PC-9 (cell line): ENCODE results near the gene VWA5B2. TPM values are rescaled to one million over a fixed set of nuclear protein-coding genes. Genes with fewer than 3 reads are reported as not detected.

Experiments used
- BruUV-seq: library from RNA; stranded (reverse); fragments of 400-500 nt; replicated peaks from 2 replicates; lab custom pipeline; 2021; lab: Mats Ljungman, UMichigan
- CTCF ChIA-PET: fragments of 300-600 bp; sonication (Branson Sonifier 250); formaldehyde crosslinking; loops from one replicate; lab custom pipeline; 2022; ENCODE audit warnings: antibody characterized with exemption; lab: Charles Lee
- POLR2A ChIA-PET: fragments of 300-600 bp; sonication (Branson Sonifier 250); formaldehyde crosslinking; loops from one replicate; lab custom pipeline; 2022; ENCODE audit warnings: antibody characterized with exemption; ENCODE audit not compliant: unreplicated experiment; lab: Charles Lee
- DNase-seq, 2 experiments: peaks; one replicate each; pipeline versions ENCODE4 v3.0.0 to v3.0.0-alpha.2; 2015 to 2022; ENCODE audit warnings: mixed read lengths in 1 of 2
- H2AFZ ChIP-seq: fragments of 200-600 bp; sonication (generic); 2 replicates; pipeline ENCODE4 v1.8.1; 2017; ENCODE audit warnings: antibody characterized with exemption
- H3F3A ChIP-seq: fragments of 200-600 bp; sonication (generic); 2 replicates; pipeline ENCODE4 v1.8.1; 2017; ENCODE audit warnings: antibody characterized with exemption, mild to moderate bottlenecking, low read depth; ENCODE audit not compliant: insufficient read depth
- H3K27ac ChIP-seq: fragments of 200-600 bp; sonication (generic); 2 replicates; pipeline ENCODE4 v1.6.1; 2016; ENCODE audit warnings: mixed run types
- H3K27me3 ChIP-seq: fragments of 200-600 bp; sonication (generic); 2 replicates; pipeline ENCODE4 v1.6.1; 2016; ENCODE audit warnings: low read depth, mixed run types; ENCODE audit not compliant: insufficient read depth
- H3K36me3 ChIP-seq: fragments of 200-600 bp; sonication (generic); 2 replicates; pipeline ENCODE4 v1.6.1; 2016; ENCODE audit warnings: low read depth, mixed run types
- H3K4me1 ChIP-seq: fragments of 200-600 bp; sonication (generic); replicated peaks from 2 replicates; pipeline ENCODE4 v1.6.1; 2016; ENCODE audit warnings: mixed run types; ENCODE audit not compliant: insufficient read depth
- H3K4me2 ChIP-seq: fragments of 200-600 bp; sonication (generic); 2 replicates; pipeline ENCODE4 v1.6.1; 2017; ENCODE audit warnings: mixed run types
- H3K4me3 ChIP-seq: fragments of 200-600 bp; sonication (generic); 2 replicates; pipeline ENCODE4 v1.6.1; 2016; ENCODE audit warnings: mixed run types
- H3K79me2 ChIP-seq: fragments of 200-600 bp; sonication (generic); 2 replicates; pipeline ENCODE4 v1.6.1; 2017; ENCODE audit warnings: low read depth, mixed run types
- H3K9me2 ChIP-seq: fragments of 200-600 bp; sonication (generic); 2 replicates; pipeline ENCODE4 v1.8.1; 2017; ENCODE audit warnings: mild to moderate bottlenecking; ENCODE audit not compliant: insufficient read depth
- H3K9me3 ChIP-seq: fragments of 200-600 bp; sonication (generic); 2 replicates; pipeline ENCODE4 v1.8.1; 2016; ENCODE audit warnings: low read depth; ENCODE audit not compliant: insufficient read depth
- H4K20me1 ChIP-seq: fragments of 200-600 bp; sonication (generic); 2 replicates; pipeline ENCODE4 v1.8.1; 2017; ENCODE audit not compliant: insufficient read depth
- EZH2 ChIP-seq: fragments of 200-600 bp; sonication (generic); IDR thresholded peaks from 2 replicates; pipeline ENCODE4 v1.8.0; 2017; ENCODE audit warnings: antibody characterized with exemption, low read depth
- intact Hi-C: fragments of 100-400 bp; cut with micrococcal nuclease; formaldehyde crosslinking; loops from one replicate; pipeline ENCODE4 v1.10.0; 2022; ENCODE audit not compliant: unreplicated experiment
- total RNA-seq: library from RNA; stranded (reverse); gene quantifications from 2 replicates; pipeline ENCODE4 v1.2.3, GENCODE V29; 2021
- TF ChIP-seq, protein P1 (sequence below): fragments of 200-600 bp; sonication (generic); conservative IDR thresholded peaks from 2 replicates; pipeline ENCODE4 v1.6.1; 2017; ENCODE audit warnings: mixed run types, antibody characterized with exemption, mild to moderate bottlenecking, moderate library complexity

VWA5B2 gene
- total RNA-seq, 1 experiment from 2014 or later: 0.76 TPM

GRCh38 chr3:184196536-184196935, 32.8 kb upstream of the VWA5B2 start:
- TF ChIP-seq, protein P1, sequence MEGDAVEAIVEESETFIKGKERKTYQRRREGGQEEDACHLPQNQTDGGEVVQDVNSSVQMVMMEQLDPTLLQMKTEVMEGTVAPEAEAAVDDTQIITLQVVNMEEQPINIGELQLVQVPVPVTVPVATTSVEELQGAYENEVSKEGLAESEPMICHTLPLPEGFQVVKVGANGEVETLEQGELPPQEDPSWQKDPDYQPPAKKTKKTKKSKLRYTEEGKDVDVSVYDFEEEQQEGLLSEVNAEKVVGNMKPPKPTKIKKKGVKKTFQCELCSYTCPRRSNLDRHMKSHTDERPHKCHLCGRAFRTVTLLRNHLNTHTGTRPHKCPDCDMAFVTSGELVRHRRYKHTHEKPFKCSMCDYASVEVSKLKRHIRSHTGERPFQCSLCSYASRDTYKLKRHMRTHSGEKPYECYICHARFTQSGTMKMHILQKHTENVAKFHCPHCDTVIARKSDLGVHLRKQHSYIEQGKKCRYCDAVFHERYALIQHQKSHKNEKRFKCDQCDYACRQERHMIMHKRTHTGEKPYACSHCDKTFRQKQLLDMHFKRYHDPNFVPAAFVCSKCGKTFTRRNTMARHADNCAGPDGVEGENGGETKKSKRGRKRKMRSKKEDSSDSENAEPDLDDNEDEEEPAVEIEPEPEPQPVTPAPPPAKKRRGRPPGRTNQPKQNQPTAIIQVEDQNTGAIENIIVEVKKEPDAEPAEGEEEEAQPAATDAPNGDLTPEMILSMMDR: no peak
- no peak for TF ChIP-seq EZH2
- POLR2A ChIA-PET: interaction anchor here (0.7 kb wide), 1 partner anchor 10 kb away, joined by 3 read pairs; no protein-coding TSS in a partner anchor

GRCh38 chr3:184198509-184198908, 30.9 kb upstream of the VWA5B2 start:
- H4K20me1 ChIP-seq: no peaks in the 10 kb centered on the region
- ChIA-PET POLR2A (no interaction called here), CTCF (interaction anchor here (0.6 kb wide), 1 partner anchor 1103 kb away, joined by 13 read pairs; no protein-coding TSS in a partner anchor)
- no TSS peak for BruUV-seq
- DNase-seq: no peak
- no peaks in the 10 kb centered on the region for H3K27me3 ChIP-seq
- H3K9me3 ChIP-seq: no peaks in the 10 kb centered on the region
- H2AFZ ChIP-seq: no peak overlapping the region
- H3K27ac ChIP-seq: no peak overlapping the region
- no peaks in the 10 kb centered on the region for H3K79me2 ChIP-seq
- TF ChIP-seq, protein P1: no peak
- TF ChIP-seq EZH2: no peak
- intact Hi-C loops: no loop called here
- H3K4me3 ChIP-seq: no peak overlapping the region
- no peaks in the 10 kb centered on the region for H3K4me1 ChIP-seq
- peaks cover 8% of the 10 kb centered on the region for H3K36me3 ChIP-seq
- no peaks in the 10 kb centered on the region for H3K9me2 ChIP-seq
- peaks cover 13% of the 10 kb centered on the region for H3F3A ChIP-seq
- no peak overlapping the region for H3K4me2 ChIP-seq

More at GRCh38 chr3:184196536-184196935, 32.8 kb upstream of the VWA5B2 start:
- Histone ChIP-seq H2AFZ (no peak overlapping the region), H4K20me1 (no peaks in the 10 kb centered on the region), H3K9me2 (no peaks in the 10 kb centered on the region), H3K4me1 (no peaks in the 10 kb centered on the region), H3K79me2 (no peaks in the 10 kb centered on the region), H3K27ac (no peak overlapping the region), H3K36me3 (peaks cover 25% of the 10 kb centered on the region), H3F3A (peaks cover 13% of the 10 kb centered on the region), H3K27me3 (no peaks in the 10 kb centered on the region), H3K4me3 (no peak overlapping the region), H3K9me3 (no peaks in the 10 kb centered on the region), H3K4me2 (no peak overlapping the region)
- no peak for DNase-seq
- CTCF ChIA-PET: no interaction called here
- intact Hi-C loops: no loop called here
- no TSS peak for BruUV-seq

DNA sequence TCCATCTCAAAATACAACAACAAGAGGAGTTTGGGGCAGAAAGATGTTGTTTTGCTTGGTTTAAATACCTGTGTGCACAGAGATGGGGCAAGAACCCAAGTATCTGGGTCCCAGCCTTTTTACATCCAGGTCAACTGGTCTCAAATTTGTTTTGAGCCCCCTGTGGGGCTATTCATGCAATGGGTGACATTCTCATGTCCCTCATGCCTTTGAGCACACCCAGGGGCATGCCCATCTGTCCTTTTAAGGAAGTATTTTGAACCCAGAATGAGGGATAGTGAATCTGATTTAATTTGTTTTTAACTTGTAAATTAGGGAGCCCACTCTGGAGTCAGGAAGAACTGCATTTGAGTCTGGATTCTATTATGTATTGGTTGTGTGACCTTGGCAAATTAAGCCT, 28.6 kb upstream of the VWA5B2 start:
- H3K27me3 ChIP-seq: peaks cover 6% of the 10 kb centered on the region
- TF ChIP-seq, protein P1: no peak
- TF ChIP-seq EZH2: no peak
- no peaks in the 10 kb centered on the region for H3K9me3 ChIP-seq
- H3K4me2 ChIP-seq: no peak overlapping the region
- H3K4me1 ChIP-seq: no peaks in the 10 kb centered on the region
- H3K27ac ChIP-seq: no peak overlapping the region
- no peaks in the 10 kb centered on the region for H4K20me1 ChIP-seq
- BruUV-seq: no TSS peak
- no peaks in the 10 kb centered on the region for H3K79me2 ChIP-seq
- no peak overlapping the region for H2AFZ ChIP-seq
- intact Hi-C loops: no loop called here
- no peak for DNase-seq
- no peaks in the 10 kb centered on the region for H3F3A ChIP-seq
- 0 out of 2 replicates have a peak, but pooled peaks cover 2% of the 10 kb centered on the region for H3K36me3 ChIP-seq
- CTCF ChIA-PET: no interaction called here
- POLR2A ChIA-PET: no interaction called here
- no peaks in the 10 kb centered on the region for H3K9me2 ChIP-seq
- H3K4me3 ChIP-seq: no peak overlapping the region
